Measurements from ENCODE around the gene VOPP1. TPM values are rescaled to one million over a fixed set of nuclear protein-coding genes. Genes with fewer than 3 reads are reported as not detected.

The VOPP1 gene
- total RNA-seq, 4 donors from 2014 or later: 22.1 to 79.2 (median 73.9) TPM

DNA sequence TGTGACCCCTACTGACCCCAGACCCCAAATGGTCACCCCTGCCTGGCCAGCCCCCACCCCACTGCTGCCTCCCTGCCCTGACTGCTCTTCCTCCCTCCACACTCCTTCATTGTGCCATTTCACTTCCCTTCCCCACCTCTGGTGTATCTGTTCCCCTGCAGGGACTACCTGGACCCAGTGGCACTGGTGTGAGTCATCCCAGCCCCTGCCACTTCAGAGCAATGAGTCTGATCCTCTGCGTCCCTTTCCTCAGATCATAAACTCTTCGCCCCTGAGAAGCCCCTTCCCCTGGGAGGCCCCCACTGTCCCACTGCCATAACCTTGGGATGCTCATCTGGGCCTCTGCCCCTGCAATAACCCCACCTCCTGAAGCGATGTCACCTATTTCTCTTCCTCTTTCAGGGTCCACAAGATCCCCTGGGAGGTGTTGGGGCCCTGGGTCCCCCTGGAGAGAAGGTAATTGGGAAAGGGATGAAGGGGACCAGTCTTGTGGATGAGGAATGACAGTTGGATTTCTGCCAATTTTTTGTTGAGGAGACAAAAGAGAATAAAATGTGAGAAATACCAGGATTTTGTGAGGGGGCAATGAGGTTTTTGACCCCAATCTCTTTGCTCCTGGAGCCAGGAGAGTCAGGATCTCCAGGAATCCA lies 19.1 kb upstream of the VOPP1 start:
- no peak for DNase-seq
- no peaks in the 10 kb centered on the region for H3K9me3 ChIP-seq
- no peaks in the 10 kb centered on the region for H3K27me3 ChIP-seq
- TF ChIP-seq, protein P1, sequence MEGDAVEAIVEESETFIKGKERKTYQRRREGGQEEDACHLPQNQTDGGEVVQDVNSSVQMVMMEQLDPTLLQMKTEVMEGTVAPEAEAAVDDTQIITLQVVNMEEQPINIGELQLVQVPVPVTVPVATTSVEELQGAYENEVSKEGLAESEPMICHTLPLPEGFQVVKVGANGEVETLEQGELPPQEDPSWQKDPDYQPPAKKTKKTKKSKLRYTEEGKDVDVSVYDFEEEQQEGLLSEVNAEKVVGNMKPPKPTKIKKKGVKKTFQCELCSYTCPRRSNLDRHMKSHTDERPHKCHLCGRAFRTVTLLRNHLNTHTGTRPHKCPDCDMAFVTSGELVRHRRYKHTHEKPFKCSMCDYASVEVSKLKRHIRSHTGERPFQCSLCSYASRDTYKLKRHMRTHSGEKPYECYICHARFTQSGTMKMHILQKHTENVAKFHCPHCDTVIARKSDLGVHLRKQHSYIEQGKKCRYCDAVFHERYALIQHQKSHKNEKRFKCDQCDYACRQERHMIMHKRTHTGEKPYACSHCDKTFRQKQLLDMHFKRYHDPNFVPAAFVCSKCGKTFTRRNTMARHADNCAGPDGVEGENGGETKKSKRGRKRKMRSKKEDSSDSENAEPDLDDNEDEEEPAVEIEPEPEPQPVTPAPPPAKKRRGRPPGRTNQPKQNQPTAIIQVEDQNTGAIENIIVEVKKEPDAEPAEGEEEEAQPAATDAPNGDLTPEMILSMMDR (IDR thresholded peaks at IDR 0.05): no peak
- TF ChIP-seq POLR2A (IDR thresholded peaks at IDR 0.05) (no peak), POLR2AphosphoS5 (IDR thresholded peaks at IDR 0.05) (no peak), EP300 (IDR thresholded peaks at IDR 0.05; ENCODE audit: low read depth) (no peak)
- in situ Hi-C loops (cut with MboI; ENCODE audit: low pct_ligation_motif_present in 1 of 4, low pct_unique_long_range_greater_than_20kb in 1 of 4, low sequenced_read_pairs in 3 of 4) (loop anchor here in 3 of 4 donors (10.0 to 25.0 kb wide), 4 partner anchors 129 to 329 kb away; no protein-coding TSS in a partner anchor), intact Hi-C loops (cut with DNase I; ENCODE audit: low total_unique reads) (no loop called here)
- no peaks in the 10 kb centered on the region for H3K4me1 ChIP-seq
- WGBS, 2 donors (ENCODE audit: low coverage in 1 of 2): 77% methylated on average over 3 of the region's 3 CpGs; no CpG with 5 or more reads in 1 of the 2 donors
- H3K36me3 ChIP-seq: no peaks in the 10 kb centered on the region
- no peak overlapping the region for H3K4me3 ChIP-seq
- H3K27ac ChIP-seq: no peak overlapping the region

DNA sequence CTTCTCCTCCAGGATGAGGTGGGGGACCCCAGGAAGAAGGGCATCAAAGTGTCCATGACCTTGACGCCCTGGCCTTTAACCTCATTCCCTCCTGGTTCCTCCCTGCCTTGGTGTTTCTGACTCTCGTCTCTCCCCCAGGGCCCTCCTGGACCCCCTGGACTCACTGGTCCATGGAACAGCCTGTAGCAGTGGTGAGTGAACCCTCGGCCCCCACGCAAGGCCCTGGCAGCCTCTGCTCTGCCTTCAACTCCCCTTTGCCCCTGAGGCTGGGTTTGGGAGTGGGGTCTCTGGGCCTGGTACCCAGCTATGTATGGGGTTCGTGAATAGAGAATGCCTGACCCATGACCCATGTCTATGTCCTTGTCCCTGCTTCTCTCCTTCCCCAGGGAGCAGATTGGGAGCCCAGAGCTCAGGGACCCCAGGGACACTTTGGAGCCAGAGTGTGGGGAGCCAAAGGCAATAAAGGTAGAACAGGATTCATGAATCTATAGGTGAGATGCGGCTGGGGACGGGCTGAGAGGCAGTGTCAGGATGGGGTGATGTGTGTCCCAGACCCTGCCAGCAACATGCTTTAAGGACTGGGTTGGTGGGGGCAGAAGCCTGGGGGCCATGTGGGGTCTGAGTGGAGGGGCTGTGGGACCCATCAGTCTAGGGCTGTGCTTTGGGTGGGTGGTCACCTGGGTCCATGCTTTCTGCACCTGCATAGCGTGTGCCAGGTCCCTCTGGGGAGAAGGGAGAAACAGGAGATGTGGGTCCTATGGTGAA lies 18.4 kb upstream of the VOPP1 start:
- TF ChIP-seq POLR2AphosphoS5 (IDR thresholded peaks at IDR 0.05): no peak
- no peak for TF ChIP-seq EP300 (IDR thresholded peaks at IDR 0.05; ENCODE audit: low read depth)
- no peak for TF ChIP-seq POLR2A (IDR thresholded peaks at IDR 0.05)
- TF ChIP-seq, protein P1 (IDR thresholded peaks at IDR 0.05): no peak
- intact Hi-C loops (cut with DNase I; ENCODE audit: low total_unique reads): no loop called here
- H3K36me3 ChIP-seq: no peaks in the 10 kb centered on the region
- H3K27ac ChIP-seq: no peak overlapping the region
- no peaks in the 10 kb centered on the region for H3K4me1 ChIP-seq
- no peak for DNase-seq
- 79 to 95% methylated on average over 3 to 8 of the region's 8 CpGs for WGBS, 2 donors (ENCODE audit: low coverage in 1 of 2)
- no peak overlapping the region for H3K4me3 ChIP-seq
- in situ Hi-C loops (cut with MboI; ENCODE audit: low pct_ligation_motif_present in 1 of 4, low pct_unique_long_range_greater_than_20kb in 1 of 4, low sequenced_read_pairs in 3 of 4): loop anchor here in 3 of 4 donors (10.0 to 25.0 kb wide), 4 partner anchors 128 to 328 kb away; no protein-coding TSS in a partner anchor
- H3K9me3 ChIP-seq: no peaks in the 10 kb centered on the region
- no peaks in the 10 kb centered on the region for H3K27me3 ChIP-seq

DNA sequence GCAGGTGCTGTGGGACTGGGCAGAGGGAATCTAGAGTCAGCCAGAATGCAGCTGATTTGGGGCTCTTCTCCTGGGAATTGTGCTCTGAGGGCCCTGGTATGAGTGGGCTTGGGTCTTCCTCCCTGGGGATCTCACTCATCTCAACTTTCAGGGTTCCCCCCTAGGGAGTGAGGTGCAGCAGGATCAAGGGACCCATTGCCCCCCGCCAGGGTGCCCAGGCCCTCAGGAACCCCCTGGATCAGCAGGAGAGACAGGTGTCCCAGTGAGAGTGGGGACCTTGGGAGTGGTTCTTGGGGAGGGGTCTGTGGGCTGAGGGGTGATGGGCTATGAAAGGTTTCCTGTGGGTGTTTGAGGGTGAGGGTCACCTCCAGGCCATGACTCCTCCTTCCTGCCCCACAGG lies 17.6 kb upstream of the VOPP1 start:
- Histone ChIP-seq H3K4me1 (no peaks in the 10 kb centered on the region), H3K27ac (no peak overlapping the region), H3K4me3 (no peak overlapping the region), H3K27me3 (no peaks in the 10 kb centered on the region), H3K36me3 (no peaks in the 10 kb centered on the region), H3K9me3 (no peaks in the 10 kb centered on the region)
- intact Hi-C loops (cut with DNase I; ENCODE audit: low total_unique reads): no loop called here
- in situ Hi-C loops (cut with MboI; ENCODE audit: low pct_ligation_motif_present in 1 of 4, low pct_unique_long_range_greater_than_20kb in 1 of 4, low sequenced_read_pairs in 3 of 4): loop anchor here in 3 of 4 donors (10.0 to 25.0 kb wide), 4 partner anchors 128 to 328 kb away; no protein-coding TSS in a partner anchor
- TF ChIP-seq, protein P1 (IDR thresholded peaks at IDR 0.05): no peak
- TF ChIP-seq EP300 (IDR thresholded peaks at IDR 0.05; ENCODE audit: low read depth): no peak
- no peak for TF ChIP-seq POLR2A (IDR thresholded peaks at IDR 0.05)
- no peak for TF ChIP-seq POLR2AphosphoS5 (IDR thresholded peaks at IDR 0.05)
- no CpG with 5 or more reads among the region's 1 CpG for WGBS, 2 donors (ENCODE audit: low coverage in 1 of 2)
- DNase-seq: no peak

DNA sequence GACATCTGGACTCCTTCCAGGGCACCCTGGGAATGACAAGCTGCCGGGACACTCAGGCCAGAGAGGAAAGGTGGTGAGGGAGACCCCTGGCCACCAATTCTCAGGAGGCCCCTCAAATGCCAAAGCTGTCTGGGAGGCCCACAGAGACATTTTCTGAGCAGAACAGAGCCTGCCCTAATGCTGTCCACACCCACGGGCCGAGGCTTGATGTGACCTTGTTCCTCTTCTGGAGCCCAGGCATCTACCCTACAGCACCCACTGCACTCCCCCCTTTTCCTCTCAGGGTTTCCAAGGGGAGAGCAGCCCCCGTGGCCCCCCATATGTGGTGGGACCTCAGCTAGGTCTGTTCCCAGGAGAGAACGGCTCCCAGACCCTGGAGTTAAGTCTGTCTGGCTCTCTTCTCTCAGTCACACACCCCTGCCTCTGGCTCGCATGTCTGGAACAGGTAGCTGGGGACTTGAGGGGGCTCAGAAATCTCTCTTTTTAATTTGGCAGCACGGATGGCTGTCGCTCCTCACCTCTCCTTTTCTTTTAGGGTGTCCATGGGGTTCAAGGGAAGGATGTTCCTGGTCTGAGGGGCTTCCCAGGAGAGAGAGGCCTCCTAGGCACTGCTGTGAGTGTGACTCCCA lies 16.8 kb upstream of the VOPP1 start:
- H3K4me3 ChIP-seq: no peak overlapping the region
- WGBS, 2 donors (ENCODE audit: low coverage in 1 of 2): 63% methylated on average over 8 of the region's 8 CpGs; no CpG with 5 or more reads in 1 of the 2 donors
- no peaks in the 10 kb centered on the region for H3K4me1 ChIP-seq
- no peaks in the 10 kb centered on the region for H3K36me3 ChIP-seq
- H3K27me3 ChIP-seq: no peaks in the 10 kb centered on the region
- intact Hi-C loops (cut with DNase I; ENCODE audit: low total_unique reads): no loop called here
- TF ChIP-seq EP300 (IDR thresholded peaks at IDR 0.05; ENCODE audit: low read depth) (no peak), POLR2A (IDR thresholded peaks at IDR 0.05) (no peak), POLR2AphosphoS5 (IDR thresholded peaks at IDR 0.05) (no peak)
- TF ChIP-seq, protein P1 (IDR thresholded peaks at IDR 0.05): no peak
- in situ Hi-C loops (cut with MboI; ENCODE audit: low pct_ligation_motif_present in 1 of 4, low pct_unique_long_range_greater_than_20kb in 1 of 4, low sequenced_read_pairs in 3 of 4): loop anchor here in 3 of 4 donors (25.0 kb wide), 3 partner anchors 127 to 327 kb away; no protein-coding TSS in a partner anchor
- H3K9me3 ChIP-seq: no peaks in the 10 kb centered on the region
- DNase-seq: no peak
- H3K27ac ChIP-seq: no peak overlapping the region

Data from transverse colon (tissue), 4 donors.